Measurements from ENCODE around the gene GFER.

The GFER gene

DNA sequence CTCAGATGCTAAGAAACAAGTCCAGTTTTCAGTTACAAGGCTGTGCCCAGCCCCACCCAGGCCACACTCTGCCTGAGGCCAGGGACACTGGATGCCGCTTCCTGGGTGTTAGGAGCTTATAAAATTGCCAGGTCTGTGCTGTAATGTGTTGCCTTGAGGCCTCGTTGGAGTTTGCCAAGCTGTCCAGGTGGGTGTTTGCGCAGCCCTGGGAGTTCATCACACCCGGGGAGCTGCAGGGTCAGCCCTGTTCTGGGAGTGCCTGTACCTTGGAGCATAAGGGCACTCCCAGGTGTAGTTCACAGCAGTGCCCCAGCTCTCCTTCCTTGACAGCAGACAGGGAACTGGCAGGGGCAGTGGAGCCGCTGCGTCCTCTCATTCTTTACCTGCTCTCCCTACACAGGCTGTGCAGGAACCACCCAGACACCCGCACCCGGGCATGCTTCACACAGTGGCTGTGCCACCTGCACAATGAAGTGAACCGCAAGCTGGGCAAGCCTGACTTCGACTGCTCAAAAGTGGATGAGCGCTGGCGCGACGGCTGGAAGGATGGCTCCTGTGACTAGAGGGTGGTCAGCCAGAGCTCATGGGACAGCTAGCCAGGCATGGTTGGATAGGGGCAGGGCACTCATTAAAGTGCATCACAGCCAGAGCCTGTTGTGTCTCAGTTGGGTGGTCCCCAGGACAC, 1.6 kb downstream of the GFER start:
- TF ChIP-seq, protein P1, sequence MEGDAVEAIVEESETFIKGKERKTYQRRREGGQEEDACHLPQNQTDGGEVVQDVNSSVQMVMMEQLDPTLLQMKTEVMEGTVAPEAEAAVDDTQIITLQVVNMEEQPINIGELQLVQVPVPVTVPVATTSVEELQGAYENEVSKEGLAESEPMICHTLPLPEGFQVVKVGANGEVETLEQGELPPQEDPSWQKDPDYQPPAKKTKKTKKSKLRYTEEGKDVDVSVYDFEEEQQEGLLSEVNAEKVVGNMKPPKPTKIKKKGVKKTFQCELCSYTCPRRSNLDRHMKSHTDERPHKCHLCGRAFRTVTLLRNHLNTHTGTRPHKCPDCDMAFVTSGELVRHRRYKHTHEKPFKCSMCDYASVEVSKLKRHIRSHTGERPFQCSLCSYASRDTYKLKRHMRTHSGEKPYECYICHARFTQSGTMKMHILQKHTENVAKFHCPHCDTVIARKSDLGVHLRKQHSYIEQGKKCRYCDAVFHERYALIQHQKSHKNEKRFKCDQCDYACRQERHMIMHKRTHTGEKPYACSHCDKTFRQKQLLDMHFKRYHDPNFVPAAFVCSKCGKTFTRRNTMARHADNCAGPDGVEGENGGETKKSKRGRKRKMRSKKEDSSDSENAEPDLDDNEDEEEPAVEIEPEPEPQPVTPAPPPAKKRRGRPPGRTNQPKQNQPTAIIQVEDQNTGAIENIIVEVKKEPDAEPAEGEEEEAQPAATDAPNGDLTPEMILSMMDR (IDR thresholded peaks at IDR 0.05; ENCODE audit: extremely low read depth, missing control alignments): no peak
- DNase-seq (ENCODE audit: low spot score): no peak

DNA sequence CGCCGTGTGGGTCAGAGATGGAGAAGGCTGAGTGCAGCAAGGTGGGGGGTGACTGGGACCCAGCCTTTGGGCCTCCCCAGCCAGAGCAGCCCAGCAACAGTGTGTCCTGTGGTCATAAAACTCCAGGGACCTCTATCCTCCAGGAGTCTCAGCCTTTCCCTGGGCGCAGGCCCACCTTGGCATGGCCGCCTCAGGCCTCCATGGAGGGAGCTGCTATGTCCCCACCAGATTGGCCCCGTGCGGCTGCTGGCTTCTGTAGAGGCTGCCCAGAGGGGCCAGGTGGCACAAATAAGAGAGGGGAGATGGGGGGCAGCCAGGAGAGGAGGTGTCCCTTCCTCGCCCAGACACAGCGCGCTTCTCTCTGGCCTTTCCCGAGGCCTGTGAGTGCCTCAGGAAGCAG, 3.2 kb downstream of the GFER start:
- no peak for DNase-seq (ENCODE audit: low spot score)
- TF ChIP-seq, protein P1 (IDR thresholded peaks at IDR 0.05; ENCODE audit: extremely low read depth, missing control alignments): no peak

- peak; percentile 68 for DNase-seq (ENCODE audit: low spot score)
- TF ChIP-seq, protein P1 (IDR thresholded peaks at IDR 0.05; ENCODE audit: extremely low read depth, missing control alignments): no peak
Measured at GRCh38 chr16:1989209-1990100, 5.5 kb downstream of the GFER start, which contains the start of gene SYNGR3. TSS of gene SYNGR3 (plus strand) at chr16:1989970. CDS start at chr16:1990103, 133 bp downstream.

DNA sequence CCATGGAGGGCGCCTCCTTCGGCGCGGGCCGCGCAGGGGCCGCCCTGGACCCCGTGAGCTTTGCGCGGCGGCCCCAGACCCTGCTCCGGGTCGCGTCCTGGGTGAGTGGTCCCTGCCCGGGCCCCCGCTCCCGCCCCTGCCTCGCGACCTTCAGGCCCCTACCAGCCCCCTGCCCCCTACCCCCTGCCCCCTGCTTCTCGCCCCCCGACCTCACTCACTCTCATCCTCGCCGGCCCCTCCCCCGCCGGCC, 6.0 kb downstream of the GFER start:
- no peak for DNase-seq (ENCODE audit: low spot score)
- TF ChIP-seq, protein P1 (IDR thresholded peaks at IDR 0.05; ENCODE audit: extremely low read depth, missing control alignments): no peak

DNA sequence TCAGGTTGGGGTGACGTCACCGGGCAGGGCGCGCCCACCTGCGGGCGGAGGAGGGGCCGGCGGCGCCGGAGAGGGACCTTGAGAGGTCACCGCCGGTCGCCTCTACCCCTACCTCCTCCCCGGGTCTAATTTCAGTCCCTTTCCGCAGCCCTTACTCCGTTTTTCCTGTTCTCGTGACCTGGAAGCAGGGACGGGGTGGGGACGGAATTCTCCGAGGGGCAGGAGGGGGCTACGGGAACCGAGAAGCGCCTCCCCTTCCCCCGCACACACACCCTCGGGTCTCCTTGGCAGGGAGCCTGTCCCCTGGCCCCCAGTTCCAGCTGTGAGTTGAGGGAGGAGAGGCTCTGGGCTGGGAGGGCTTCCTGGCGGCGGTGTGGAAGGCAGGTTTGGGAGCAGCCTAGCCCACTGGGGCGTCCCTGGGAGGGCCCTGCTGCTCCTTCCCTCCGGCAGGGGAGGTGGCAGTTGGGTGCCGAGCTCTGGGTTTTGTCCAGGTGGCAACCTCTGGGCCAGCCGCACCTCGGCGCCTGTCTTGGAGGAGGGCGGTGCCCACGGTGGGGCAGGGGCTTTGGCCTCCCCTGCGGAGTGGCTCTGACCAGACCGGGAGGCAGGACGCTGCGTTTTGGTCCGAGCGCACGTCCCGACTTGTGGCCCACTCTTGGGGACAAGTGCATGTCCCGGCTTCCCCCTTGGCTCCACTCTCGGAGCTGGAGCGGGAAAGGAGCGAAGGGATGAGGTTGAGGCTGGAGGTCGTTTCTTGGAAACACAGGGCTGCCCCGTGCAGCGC, 6.5 kb downstream of the GFER start:
- TF ChIP-seq, protein P1 (IDR thresholded peaks at IDR 0.05; ENCODE audit: extremely low read depth, missing control alignments): no peak
- peak; percentile 72 for DNase-seq (ENCODE audit: low spot score)

DNA sequence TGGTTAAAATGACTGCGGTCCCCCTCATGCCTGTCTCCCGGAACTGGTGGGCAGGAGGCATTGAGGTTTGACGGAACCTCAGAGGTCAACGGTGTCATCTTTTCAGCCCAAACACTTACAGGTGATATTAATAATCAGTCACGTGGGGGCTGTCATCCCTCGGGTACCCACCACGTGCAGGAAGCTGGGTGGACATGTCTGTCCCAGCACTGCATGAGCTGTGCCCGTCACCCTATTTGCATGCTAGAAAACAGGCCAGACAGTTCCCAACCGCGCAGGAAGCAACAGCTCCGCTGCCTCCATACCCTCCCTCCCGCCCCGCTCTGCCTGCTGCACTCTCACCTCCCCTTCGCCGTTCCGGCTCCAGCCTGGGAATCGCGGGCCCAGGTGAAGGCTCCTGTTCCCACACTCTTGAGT, 7.2 kb downstream of the GFER start:
- DNase-seq (ENCODE audit: low spot score): peak; percentile 74
- TF ChIP-seq, protein P1 (IDR thresholded peaks at IDR 0.05; ENCODE audit: extremely low read depth, missing control alignments): no peak

DNA sequence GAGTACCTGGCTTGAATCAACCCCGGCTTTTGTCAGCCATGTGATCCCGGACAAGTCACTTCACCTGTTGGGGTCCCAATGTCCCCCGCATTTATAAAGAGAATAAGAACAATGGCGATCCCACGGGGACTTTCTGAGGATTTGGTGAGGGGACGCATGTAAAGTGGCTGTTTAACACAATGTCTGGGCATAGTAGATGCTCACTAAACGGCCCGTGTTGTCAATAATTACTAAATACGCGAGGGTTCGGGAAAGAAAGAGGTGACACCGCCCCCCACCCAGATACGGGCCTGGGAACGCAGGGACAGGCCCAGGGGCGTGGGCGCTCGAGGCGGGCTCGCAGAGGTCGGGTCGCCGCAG, 7.6 kb downstream of the GFER start:
- no peak for DNase-seq (ENCODE audit: low spot score)
- TF ChIP-seq, protein P1 (IDR thresholded peaks at IDR 0.05; ENCODE audit: extremely low read depth, missing control alignments): no peak

Data from GM20000 (cell line).